Left ventricle myocardium inferior (tissue), 1 donor: ENCODE data around the gene SLC29A2. TPM values are rescaled to one million over a fixed set of nuclear protein-coding genes. Genes with fewer than 3 reads are reported as not detected.

Experiments
- DNase-seq: peaks from one replicate; pipeline ENCODE4 v3.0.0-alpha.2; 2020
- H3K27ac ChIP-seq: fragments of 200-600 bp; replicated peaks from 2 replicates; pipeline ENCODE4 v1.8.0; 2021
- H3K27me3 ChIP-seq: fragments of 200-600 bp; 2 replicates; pipeline ENCODE4 v1.8.0; 2021; ENCODE audit warnings: low read depth
- H3K36me3 ChIP-seq: fragments of 200-600 bp; 2 replicates; pipeline ENCODE4 v1.8.0; 2021
- H3K4me1 ChIP-seq: fragments of 200-600 bp; 2 replicates; pipeline ENCODE4 v1.8.0; 2021
- H3K4me3 ChIP-seq: fragments of 200-600 bp; 2 replicates; pipeline ENCODE4 v1.8.0; 2021; ENCODE audit warnings: mild to moderate bottlenecking, moderate library complexity
- H3K9me3 ChIP-seq: fragments of 200-600 bp; replicated peaks from 2 replicates; pipeline ENCODE4 v1.8.0; 2021
- intact Hi-C: fragments of 100-400 bp; cut with micrococcal nuclease; formaldehyde crosslinking; loops from one replicate; pipeline ENCODE4 v1.11.0; 2022
- total RNA-seq: library from RNA; stranded (reverse); fragmentation: NEBNext Ultra II Directional; extraction: Animal tissue kit (Norgen Biotek cat#: 25700); gene quantifications from one replicate; pipeline ENCODE4 v1.2.1, GENCODE V29; 2021
- TF ChIP-seq, protein P1 (sequence below): fragments of 200-600 bp; IDR thresholded peaks from 2 replicates; pipeline ENCODE4 v1.8.0; 2021; ENCODE audit warnings: antibody characterized with exemption, mild to moderate bottlenecking, borderline replicate concordance
- donor health status: DM: no; HTN: yes; CAD: no; lungs with severe emphysema.

Gene SLC29A2
- total RNA-seq, 1 donor from 2014 or later, result 14.6 TPM

- no peak overlapping the region for H3K27ac ChIP-seq
- intact Hi-C loops, result no loop called here
Observed at GRCh38 chr11:66412110-66412509, 40.5 kb upstream of the SLC29A2 start.

DNA sequence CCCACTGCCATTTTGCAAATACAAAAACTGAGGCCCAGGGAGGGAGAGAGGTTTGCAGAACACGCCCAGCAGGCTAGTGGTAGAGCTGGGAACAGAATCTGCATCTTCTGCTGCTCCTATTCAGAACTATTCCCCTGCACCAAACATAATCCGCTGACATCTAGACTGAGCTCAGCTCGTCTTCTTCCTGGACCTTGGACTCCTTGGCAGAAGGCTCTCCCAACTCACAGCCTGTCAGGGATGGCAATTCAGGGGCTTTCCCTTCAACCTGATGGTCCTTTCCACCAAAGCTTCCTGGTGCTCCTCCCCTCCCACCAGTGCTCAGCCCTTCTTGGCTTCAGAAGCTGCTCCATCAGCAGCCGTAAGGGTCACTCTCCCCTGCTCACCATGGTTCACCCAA, 39.8 kb upstream of the SLC29A2 start:
- intact Hi-C loops, result no loop called here
- DNase-seq, result no peak
- peaks cover 69% of the 10 kb centered on the region for H3K27me3 ChIP-seq
- H3K4me3 ChIP-seq, result no peak overlapping the region
- H3K36me3 ChIP-seq, result no peaks in the 10 kb centered on the region
- H3K4me1 ChIP-seq, result peaks cover 15% of the 10 kb centered on the region
- H3K27ac ChIP-seq, result no peak overlapping the region
- TF ChIP-seq, protein P1, sequence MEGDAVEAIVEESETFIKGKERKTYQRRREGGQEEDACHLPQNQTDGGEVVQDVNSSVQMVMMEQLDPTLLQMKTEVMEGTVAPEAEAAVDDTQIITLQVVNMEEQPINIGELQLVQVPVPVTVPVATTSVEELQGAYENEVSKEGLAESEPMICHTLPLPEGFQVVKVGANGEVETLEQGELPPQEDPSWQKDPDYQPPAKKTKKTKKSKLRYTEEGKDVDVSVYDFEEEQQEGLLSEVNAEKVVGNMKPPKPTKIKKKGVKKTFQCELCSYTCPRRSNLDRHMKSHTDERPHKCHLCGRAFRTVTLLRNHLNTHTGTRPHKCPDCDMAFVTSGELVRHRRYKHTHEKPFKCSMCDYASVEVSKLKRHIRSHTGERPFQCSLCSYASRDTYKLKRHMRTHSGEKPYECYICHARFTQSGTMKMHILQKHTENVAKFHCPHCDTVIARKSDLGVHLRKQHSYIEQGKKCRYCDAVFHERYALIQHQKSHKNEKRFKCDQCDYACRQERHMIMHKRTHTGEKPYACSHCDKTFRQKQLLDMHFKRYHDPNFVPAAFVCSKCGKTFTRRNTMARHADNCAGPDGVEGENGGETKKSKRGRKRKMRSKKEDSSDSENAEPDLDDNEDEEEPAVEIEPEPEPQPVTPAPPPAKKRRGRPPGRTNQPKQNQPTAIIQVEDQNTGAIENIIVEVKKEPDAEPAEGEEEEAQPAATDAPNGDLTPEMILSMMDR, result no peak
- H3K9me3 ChIP-seq, result no peaks in the 10 kb centered on the region

More at GRCh38 chr11:66412110-66412509, 40.5 kb upstream of the SLC29A2 start:
- Histone ChIP-seq H3K27me3 (peaks cover 67% of the 10 kb centered on the region), H3K9me3 (no peaks in the 10 kb centered on the region), H3K4me3 (no peak overlapping the region), H3K36me3 (no peaks in the 10 kb centered on the region), H3K4me1 (peaks cover 21% of the 10 kb centered on the region)
- no peak for DNase-seq
- TF ChIP-seq, protein P1, result no peak

DNA sequence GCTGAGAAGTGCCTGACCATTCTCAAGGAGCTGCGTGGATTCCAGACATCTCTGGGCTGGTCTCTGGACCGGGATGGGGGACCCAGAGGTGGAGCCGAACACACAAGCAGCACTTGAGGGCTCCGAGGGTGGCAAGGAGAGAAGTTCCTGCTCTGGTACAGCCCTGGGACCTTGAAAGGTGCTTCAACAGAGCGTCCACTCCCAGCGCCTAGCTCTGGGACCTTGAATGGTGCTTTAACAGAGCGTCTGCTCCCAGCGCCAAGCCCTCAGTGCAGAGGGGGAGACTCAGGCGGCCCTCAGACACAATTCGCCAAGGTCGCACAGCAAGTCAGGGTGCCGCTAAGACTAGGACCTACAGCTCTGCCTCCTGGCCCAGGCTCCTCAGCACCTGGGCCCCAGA, 38.6 kb upstream of the SLC29A2 start:
- Histone ChIP-seq H3K9me3 (no peaks in the 10 kb centered on the region), H3K27ac (no peak overlapping the region), H3K27me3 (peaks cover 80% of the 10 kb centered on the region), H3K36me3 (no peaks in the 10 kb centered on the region), H3K4me3 (no peak overlapping the region), H3K4me1 (peaks cover 10% of the 10 kb centered on the region)
- intact Hi-C loops, result no loop called here
- TF ChIP-seq, protein P1, result no peak
- no peak for DNase-seq

DNA sequence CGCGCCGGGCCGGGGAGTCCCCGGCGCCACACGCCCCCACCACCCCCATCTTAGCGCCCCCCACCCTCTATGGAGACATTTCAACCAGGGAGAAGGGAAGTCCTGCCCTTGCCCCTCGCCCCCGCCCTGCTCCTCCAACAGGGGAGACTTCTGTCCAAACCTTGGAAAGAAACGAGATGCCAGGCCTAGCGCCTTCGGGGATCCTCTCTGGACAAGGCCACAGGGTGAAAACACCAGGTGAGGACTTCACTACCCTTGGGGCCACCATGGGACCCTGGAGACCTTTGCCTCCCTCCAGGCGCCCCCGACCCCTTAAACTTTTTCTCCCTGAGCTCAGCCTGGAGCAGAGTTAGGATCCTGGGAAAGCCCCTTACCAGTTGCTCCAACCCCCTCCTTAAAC, 37.7 kb upstream of the SLC29A2 start:
- peak overlapping the region; percentile 64 for H3K4me3 ChIP-seq
- no peak for DNase-seq
- H3K9me3 ChIP-seq, result no peaks in the 10 kb centered on the region
- intact Hi-C loops, result loop anchor here (5.0 kb wide), 1 partner anchor 273 kb away; no protein-coding TSS in a partner anchor
- TF ChIP-seq, protein P1, result no peak
- peaks cover 10% of the 10 kb centered on the region for H3K4me1 ChIP-seq
- H3K36me3 ChIP-seq, result no peaks in the 10 kb centered on the region
- H3K27me3 ChIP-seq, result peaks cover 78% of the 10 kb centered on the region
- H3K27ac ChIP-seq, result no peak overlapping the region

DNA sequence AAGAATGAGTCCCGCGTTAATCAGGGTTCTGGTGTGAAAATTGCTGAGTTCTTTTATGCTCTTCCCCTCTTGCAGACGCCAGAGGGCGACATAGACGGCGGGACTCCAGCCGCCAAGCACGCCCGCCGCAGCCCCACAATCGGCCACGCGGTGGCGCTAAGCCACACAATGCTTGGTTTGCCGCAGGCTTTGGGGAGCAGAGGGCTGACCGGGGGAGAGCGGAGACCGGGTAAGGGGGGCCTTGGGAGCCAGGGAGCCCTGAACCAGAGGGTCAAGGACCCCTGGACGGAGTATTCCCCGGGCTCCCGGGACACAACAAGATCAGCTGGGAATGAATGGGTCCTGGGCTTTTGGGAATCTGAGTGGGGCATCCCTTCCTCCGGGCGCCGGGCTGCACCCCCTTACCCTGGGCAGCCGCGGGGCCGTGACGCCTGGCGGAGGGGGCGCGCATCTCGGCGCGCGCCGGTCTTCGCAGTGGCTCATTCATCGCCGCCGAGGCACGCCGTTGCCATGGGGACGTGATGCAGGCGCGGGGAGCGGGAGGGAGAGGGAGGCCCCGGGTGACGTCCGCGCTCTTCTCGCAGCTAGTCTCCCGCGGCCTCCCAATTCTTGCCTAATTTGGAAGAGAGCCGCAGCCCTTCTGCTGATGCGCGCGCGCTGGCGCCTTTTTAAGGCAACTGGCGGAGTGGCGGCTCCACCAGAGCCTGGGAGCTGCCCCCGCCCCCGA, 37.1 kb upstream of the SLC29A2 start:
- TF ChIP-seq, protein P1, result peak; percentile 100
- Histone ChIP-seq H3K4me1 (peaks cover 10% of the 10 kb centered on the region), H3K4me3 (peak overlapping the region; percentile 64), H3K9me3 (no peaks in the 10 kb centered on the region), H3K27ac (no peak overlapping the region), H3K27me3 (peaks cover 78% of the 10 kb centered on the region), H3K36me3 (no peaks in the 10 kb centered on the region)
- DNase-seq, result peak; percentile 87
- intact Hi-C loops, result loop anchor here (5.0 kb wide), 1 partner anchor 274 kb away; no protein-coding TSS in a partner anchor
